KG1 (cell line): ENCODE results near the gene SCN7A.
"Not testable (repeated sequence)": the region's sequence is repeated elsewhere in the genome, so short reads cannot be mapped to it uniquely, and the experiment has no call there.

Source experiments
- DNase-seq: peaks from one replicate; lab custom pipeline; 2025; lab: John Stamatoyannopoulos, UW

SCN7A gene

DNA sequence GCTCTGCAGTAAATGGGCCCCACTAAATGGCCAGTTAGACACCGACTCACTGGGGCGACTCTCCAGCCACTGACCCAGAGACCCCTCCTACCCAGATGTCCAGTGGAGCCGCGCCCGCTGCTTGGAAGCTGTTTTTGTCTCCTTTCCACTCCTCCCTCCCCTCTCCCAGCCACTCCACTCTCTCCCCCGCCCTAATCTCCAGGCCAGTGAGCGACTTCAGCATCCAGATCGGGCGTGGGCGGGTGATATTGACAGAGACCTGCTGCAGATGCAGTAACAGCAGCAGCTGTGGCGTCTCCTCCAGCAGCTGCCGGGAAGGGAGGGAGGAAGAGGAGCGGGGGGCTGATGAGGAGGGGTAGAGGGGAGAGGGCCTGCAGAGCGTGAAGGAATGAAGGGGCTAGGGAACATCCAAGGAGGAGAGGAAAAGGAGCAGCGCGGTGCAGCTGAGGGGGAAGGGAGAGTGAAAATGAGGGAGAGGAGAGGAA is at the start of gene SCN7A:
TSS of gene SCN7A (minus strand) at position 110 of the 485 bp plus-strand sequence. CDS start 16,553 bp downstream, outside the sequence.
- DNase-seq, result no peak

DNA sequence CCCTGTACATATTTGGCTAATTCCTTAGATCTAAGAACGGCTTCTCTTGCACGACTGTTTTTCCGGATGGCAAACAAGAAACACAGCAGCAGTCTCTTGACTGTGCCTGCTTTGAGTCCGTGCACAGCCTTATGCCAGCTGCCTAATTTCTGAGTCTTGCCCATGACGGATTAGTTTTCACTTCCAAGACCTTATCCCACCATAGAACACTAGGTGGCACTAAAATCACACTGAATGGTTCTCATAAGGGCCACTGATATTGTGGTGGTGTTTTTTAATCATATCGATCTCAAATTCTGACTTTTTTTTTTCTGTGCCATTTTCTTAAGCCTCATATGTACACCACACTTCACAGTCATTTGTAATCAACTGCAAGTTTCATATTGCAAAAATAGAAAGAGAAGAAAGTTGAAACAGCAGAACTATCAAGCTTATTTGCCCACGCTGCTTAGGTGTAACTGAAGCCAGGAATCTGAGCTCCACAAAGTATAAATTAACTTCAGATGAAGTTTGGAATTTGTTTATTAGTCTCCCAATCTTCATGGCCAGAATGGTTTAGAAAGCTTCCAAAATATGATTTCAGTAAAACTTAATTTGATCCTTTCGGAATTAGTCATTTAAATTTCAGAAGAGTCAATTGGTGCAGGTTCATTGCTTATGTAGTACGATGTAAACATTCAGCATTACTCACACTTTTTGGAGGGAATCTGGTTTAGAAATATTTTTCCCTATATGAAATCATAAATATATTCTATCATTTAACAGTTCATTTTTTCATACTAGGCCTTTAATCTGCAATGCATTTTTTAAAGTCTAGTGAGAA is 45.5 kb upstream of the SCN7A start:
- peak; percentile 62 for DNase-seq

DNA sequence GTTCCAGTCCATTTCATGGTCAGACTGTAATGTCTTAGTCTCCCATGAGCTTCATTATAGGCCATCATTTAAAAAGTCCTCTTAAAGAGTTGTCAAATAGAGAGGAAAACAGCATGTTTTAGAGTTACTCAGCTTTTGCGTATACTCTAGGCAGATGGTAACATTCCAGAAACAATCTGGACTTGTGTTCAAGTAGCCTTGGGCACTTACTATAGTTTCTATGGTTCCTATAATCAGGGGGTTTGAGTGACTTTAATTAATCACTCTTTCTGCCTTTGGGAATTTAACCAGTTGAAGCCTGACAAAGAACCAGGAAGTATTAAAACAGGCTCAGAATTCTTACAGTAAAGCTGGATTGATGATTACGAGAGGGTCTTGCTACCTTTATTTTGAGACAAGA is 42.1 kb upstream of the SCN7A start:
- DNase-seq, result no peak

DNA sequence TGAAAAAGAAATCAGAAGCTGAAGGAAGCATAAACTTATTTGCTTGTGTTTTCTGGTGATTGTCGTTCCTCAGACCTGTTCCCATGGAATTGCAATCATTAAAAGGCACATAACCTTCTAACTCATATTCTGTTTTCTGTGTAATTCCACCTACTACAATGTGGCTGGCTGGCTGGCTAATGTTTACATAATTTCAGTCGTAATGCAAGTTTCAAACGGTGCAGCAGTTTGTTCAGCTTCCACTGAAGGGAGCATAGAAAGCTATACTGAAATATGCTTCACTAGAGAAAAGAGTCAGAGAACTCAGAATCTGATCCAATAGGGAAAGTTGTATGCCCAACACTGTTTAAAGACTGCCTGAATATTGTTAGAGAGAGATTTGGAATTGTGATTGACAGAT is 27.1 kb upstream of the SCN7A start:
- no peak for DNase-seq

DNA sequence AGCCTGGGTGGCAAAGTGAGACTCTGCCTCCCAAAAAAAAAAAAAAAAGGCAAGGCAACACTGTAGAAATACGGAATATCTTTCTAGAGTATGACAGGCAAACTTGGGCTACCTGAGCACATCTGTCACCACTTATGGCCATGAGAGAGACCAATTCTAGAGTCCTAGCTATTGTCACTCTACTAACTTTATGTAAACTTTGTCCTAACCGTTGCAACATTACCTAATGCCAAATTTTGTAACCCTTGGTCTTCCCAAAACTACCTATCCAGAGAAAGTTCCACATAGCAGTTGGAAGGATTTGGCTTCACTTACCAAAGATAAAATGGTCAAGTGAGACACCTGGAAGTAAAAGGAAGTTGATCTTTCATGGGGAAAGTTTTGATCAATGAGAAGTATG is 26.6 kb upstream of the SCN7A start:
- DNase-seq, result no peak

GRCh38 chr2:166519391-166519962 is 25.4 kb upstream of the SCN7A start:
- no peak for DNase-seq

DNA sequence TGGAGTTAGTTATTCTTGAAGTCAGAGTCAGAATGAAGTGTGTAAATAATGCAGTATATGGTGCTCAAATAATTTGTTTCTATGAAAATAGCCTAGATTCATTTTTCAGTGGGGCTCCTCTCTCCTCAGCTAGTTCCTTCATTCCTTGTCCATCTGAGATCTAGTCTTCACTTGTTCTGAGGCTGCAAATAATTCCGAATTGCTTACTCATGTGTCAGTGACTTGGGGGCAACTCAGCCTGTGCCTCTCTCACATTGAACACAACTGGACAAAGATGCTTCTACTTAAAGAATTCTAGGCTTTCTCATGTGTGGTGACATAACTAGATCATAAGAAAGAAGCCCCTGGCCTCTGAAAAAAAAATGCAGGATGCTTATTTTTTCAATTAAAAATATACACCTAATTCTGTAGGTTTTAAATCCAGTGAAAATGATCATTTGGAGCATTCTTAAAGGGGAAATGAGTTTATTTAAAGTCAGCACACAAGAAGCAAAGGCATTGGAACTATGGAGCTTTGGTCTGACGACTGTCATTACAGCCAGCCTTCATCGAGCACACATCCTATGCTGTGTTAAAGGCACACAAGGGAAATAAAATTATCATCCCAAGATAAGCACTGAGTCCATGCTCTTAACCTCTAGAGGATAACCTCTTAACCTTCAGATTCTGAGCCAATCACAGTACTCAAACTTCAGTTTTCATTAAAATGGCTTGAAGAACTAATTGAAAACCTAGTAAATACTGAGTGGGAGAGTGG is 24.8 kb upstream of the SCN7A start:
- DNase-seq, result no peak

DNA sequence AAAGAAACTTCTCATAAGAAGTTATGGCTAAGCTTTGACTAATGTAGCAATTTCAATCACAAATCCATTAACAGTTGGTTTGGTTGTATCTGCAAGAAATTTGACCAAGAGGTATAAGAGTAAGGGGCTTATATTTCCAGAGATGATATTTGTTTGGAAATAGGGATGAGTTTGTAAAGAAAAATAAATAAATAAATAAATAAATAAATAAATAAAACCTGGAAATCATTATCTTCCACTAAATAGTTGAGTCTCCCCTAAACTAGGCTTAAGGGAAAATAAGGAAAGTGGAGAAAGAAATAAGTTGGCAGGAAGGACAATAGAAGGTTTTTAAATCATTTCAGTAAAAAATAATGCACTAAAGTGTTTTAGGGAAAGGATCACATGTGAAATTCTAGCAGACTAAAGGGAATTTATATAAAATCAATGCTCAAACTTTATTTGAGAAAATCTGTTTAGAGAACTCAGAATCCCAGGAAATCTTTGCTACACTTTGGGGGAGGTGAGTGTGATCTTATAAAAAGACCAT is 23.5 kb upstream of the SCN7A start:
- DNase-seq, result no peak

DNA sequence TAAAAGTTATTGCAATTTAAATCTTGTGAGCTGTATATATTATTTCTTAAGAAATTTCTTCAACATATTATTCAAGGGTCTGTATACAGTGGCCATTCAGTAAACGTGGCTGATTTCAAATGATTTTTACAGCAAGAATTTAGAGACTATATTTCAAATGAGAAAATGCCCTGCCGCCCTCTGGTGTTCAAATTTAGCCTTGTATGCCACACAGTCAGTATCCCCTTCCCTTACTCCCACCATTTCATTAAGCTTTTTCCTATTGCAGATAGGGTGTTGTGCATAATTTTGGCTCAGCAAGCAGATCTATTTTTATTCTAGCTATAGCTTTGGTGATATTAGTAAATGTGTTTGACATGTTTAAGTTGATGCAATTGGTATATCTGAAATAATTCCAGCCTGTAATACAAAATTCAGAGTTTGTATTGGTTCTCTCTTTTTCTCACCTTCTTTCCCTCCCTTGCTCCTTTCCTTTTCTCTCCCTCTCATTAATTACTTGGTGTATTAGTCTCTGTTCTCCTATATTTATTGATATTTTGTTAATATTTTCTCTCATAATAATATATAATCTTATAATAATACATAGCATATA is 22.8 kb upstream of the SCN7A start:
- DNase-seq, result no peak

- DNase-seq, result no peak
Measured at GRCh38 chr2:166513952-166514351, 19.9 kb upstream of the SCN7A start.

DNA sequence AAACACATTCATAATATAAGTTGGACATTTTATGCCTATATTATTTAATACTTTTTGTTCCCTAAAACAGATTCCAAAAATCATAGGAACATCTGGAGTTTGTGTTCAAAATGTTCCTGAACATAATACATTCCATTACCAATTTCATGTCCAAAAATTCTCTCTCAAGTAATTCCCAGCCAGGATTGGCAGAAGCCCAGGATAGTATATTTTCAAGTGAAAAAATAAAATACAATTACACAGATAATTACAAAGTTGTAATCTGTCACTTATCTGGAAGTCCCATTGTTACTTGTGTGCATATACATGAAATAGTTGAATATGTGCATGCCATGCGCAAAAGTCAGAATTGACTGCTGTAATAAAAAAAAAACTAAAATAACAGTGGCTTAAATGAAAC is 5.2 kb upstream of the SCN7A start:
- no peak for DNase-seq

DNA sequence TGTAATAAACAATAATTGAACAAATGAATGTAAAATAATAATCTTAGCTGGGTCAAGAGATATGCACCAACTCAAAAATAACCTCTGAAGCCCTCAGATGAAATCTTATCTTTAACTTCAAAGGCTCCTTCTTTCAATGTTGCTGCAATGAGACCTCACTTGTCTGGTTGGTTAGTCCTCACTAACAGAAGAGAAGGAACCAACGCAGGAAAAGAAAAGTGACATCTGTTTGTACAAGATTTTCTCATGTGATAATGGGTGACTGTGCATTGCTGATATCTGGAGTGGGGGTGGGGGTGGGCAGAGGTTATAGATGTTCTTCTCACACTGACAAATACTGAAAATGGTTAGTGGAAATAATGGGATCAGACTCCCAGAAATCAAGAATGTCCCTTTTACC is 2.6 kb downstream of the SCN7A start:
- DNase-seq, result no peak

DNA sequence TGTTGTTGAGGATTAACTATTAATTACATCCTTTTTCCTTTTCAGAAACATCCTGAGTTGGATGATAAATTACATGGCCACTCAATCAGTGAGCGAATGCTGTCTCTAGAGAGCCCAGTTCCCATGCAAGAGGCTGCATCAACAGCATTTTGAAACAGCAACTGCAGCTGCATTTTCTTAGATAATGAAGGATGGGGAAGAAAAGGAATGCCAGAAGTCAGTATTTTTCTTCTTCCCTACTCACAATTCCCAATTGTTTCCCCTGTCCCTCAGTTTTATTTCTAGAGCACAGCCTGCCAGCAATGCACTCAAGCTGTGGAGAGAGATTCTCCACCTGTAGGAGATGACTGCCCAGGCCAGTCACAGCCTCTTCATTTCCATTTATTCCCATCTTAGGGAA is 6.9 kb downstream of the SCN7A start:
- DNase-seq, result no peak

GRCh38 chr2:166485558-166486178 is 8.4 kb downstream of the SCN7A start:
- no peak for DNase-seq

GRCh38 chr2:166472332-166472731 is 21.7 kb downstream of the SCN7A start:
- DNase-seq, result no peak

- no peak for DNase-seq
Measured at GRCh38 chr2:166468124-166469024, 25.7 kb downstream of the SCN7A start.

GRCh38 chr2:166464187-166464586 is 29.9 kb downstream of the SCN7A start:
- no peak for DNase-seq

- no peak for DNase-seq
Measured at GRCh38 chr2:166463640-166464039, 30.4 kb downstream of the SCN7A start.

DNA sequence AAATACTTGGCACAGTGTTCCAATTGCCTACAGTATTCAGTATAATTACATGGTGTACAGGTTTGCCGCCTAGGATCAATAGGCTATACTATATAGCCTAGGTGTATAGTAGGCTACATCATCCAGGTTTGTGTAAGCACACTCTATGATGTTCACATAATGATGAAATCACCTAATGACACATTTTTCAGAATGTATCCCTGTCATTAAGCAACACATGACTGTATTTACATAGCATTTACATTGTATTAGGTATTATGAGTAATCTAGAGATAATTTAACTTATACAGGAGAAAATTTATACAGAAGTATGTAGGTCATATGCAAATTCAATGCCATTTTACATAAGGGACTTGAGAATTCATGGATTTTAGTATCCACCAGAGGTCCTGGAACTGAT is 35.4 kb downstream of the SCN7A start:
- no peak for DNase-seq

- DNase-seq, result not testable (repeated sequence)
Measured at GRCh38 chr2:166455823-166456222, 38.2 kb downstream of the SCN7A start.
